Keratinocyte (primary cell): Measurements from ENCODE around the gene SPAG16. TPM values are rescaled to one million over a fixed set of nuclear protein-coding genes. Genes with fewer than 3 reads are reported as not detected.

Experiments used
- DNase-seq: peaks from one replicate; pipeline ENCODE4 v3.0.0-alpha.2; 2011; ENCODE audit warnings: low read depth, missing footprints, low spot score
- FAIRE-seq: peaks from 2 replicates; lab custom pipeline; 2011; peaks lifted over from hg19 to GRCh38; lab: Jason Lieb, UNC
- H2AFZ ChIP-seq: 2 replicates; pipeline ENCODE4 v1.6.0; 2012; ENCODE audit warnings: low read length, control low read depth, inconsistent platforms; ENCODE audit not compliant: control insufficient read depth
- H3K27ac ChIP-seq: 2 replicates; pipeline ENCODE4 v1.5.1; 2011; ENCODE audit warnings: low read length; ENCODE audit not compliant: control insufficient read depth, insufficient read depth
- H3K27me3 ChIP-seq: 3 replicates; pipeline ENCODE4 v1.6.0; 2011; ENCODE audit warnings: low read length; ENCODE audit not compliant: control insufficient read depth, insufficient read depth; ENCODE audit errors: extremely low read depth
- H3K36me3 ChIP-seq, 2 experiments: 2 replicates in 1 of 2; 3 replicates in 1 of 2; pipeline ENCODE4 v1.5.1; 2011; ENCODE audit warnings: low read length in 2 of 2, mild to moderate bottlenecking in 1 of 2; ENCODE audit not compliant: control insufficient read depth in 2 of 2, insufficient read depth in 2 of 2; ENCODE audit errors: extremely low read depth in 1 of 2
- H3K4me1 ChIP-seq: 3 replicates; pipeline ENCODE4 v1.5.1; 2011; ENCODE audit warnings: low read length; ENCODE audit not compliant: control insufficient read depth, insufficient read depth; ENCODE audit errors: extremely low read depth
- H3K4me2 ChIP-seq: 3 replicates; pipeline ENCODE4 v1.6.0; 2011; ENCODE audit warnings: low read depth, low read length; ENCODE audit not compliant: control insufficient read depth, insufficient read depth; ENCODE audit errors: extremely low read depth
- H3K4me3 ChIP-seq, 3 experiments: fragments of 200-600 bp in 1 of 3; sonication (generic) in 1 of 3; 2 replicates in 2 of 3; 3 replicates in 1 of 3; pipeline ENCODE4 v1.5.1; 2011 to 2016; ENCODE audit warnings: low read length in 3 of 3, mild to moderate bottlenecking in 3 of 3, control low read depth in 2 of 3, inconsistent platforms in 1 of 3, low read depth in 1 of 3, mixed read lengths in 1 of 3, mixed run types in 1 of 3, moderate library complexity in 1 of 3; ENCODE audit not compliant: control insufficient read depth in 2 of 3, insufficient read depth in 2 of 3; ENCODE audit errors: extremely low read depth in 1 of 3
- H3K79me2 ChIP-seq: 2 replicates; pipeline ENCODE4 v1.6.0; 2012; ENCODE audit warnings: low read length; ENCODE audit not compliant: control insufficient read depth, insufficient read depth
- H3K9ac ChIP-seq: 3 replicates; pipeline ENCODE4 v1.6.0; 2011; ENCODE audit warnings: low read length; ENCODE audit not compliant: control insufficient read depth, insufficient read depth; ENCODE audit errors: extremely low read depth
- H3K9me1 ChIP-seq: 3 replicates; pipeline ENCODE4 v1.6.0; 2011; ENCODE audit warnings: low read length; ENCODE audit not compliant: control insufficient read depth, insufficient read depth; ENCODE audit errors: extremely low read depth
- H3K9me3 ChIP-seq: 2 replicates; pipeline ENCODE4 v1.5.1; 2012; ENCODE audit warnings: low read depth, low read length; ENCODE audit not compliant: control insufficient read depth
- H4K20me1 ChIP-seq: 3 replicates; pipeline ENCODE4 v1.6.0; 2011; ENCODE audit warnings: low read length; ENCODE audit not compliant: control insufficient read depth, insufficient read depth; ENCODE audit errors: extremely low read depth
- EZH2 ChIP-seq: IDR thresholded peaks from one replicate; pipeline ENCODE4 v1.6.1; 2012; ENCODE audit warnings: inconsistent platforms, mild to moderate bottlenecking, low read length, moderate library complexity
- dilution Hi-C: fragments of 300-500 bp; cut with MboI; formaldehyde crosslinking; loops from one replicate; pipeline ENCODE4 v1.7.0; 2020; ENCODE audit warnings: low sequenced_read_pairs; ENCODE audit not compliant: extremely low pct_ligation_motif_present
- polyA plus RNA-seq, 5 experiments: library from polyadenylated mRNA; depleted of rRNA in 3 of 5; stranded (reverse) in 3 of 5; stranded (forward) in 1 of 5; unstranded in 1 of 5; fragments of >200 nt; gene quantifications; 1 replicate in 1 of 5; 2 replicates in 3 of 5; 3 replicates in 1 of 5; pipeline versions ENCODE4 v1.2.1 to v1.2.3, GENCODE V29; 2011 to 2012; ENCODE audit warnings: missing spikeins in 2 of 5, low read depth in 1 of 5, low replicate concordance in 1 of 5
- TF ChIP-seq, protein P1 (sequence below), 3 experiments: IDR thresholded peaks in 1 of 3; conservative IDR thresholded peaks in 1 of 3; optimal IDR thresholded peaks in 1 of 3; 2 replicates in 2 of 3; 3 replicates in 1 of 3; pipeline versions ENCODE3 to v1.5.1; 2011; ENCODE audit warnings: low read length in 3 of 3, mild to moderate bottlenecking in 3 of 3, moderate library complexity in 2 of 3, control low read depth in 1 of 3, inconsistent platforms in 1 of 3; ENCODE audit not compliant: insufficient read depth in 2 of 3; ENCODE audit errors: extremely low read depth in 1 of 3

SPAG16 gene
- polyA plus RNA-seq, 1 donor (not counting 4 experiments of a cell fraction or from before 2014, with no cell fraction given) = 19.6 TPM

DNA sequence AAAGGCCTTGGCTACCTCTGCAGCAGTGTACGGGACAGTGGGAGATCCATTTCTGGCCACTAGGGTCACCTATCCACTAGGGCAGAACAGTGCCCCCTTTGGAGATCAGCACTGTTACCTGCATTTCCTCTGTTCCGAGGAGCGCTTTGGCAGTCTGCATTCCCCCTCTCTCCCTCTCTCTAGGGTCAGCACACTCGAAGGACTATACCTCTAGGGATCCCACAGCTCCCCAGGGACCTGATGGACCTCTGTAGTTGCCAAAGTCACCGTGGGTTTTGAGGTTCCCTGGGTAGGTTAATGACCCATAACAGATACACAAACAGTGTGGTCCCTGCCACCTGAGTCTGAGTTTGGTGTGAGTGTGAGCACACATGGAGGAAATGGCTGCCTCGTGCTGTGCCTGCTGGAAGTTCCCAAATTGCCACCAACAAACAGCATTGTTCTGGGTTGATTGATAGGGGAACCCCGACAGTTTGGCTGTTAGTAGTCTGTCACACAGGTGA lies 1026.8 kb downstream of the SPAG16 start:
- no peaks in the 10 kb centered on the region for H3K36me3 ChIP-seq
- no peak for FAIRE-seq
- H3K79me2 ChIP-seq = no peaks in the 10 kb centered on the region
- H3K27me3 ChIP-seq = no peaks in the 10 kb centered on the region
- no peak overlapping the region for H3K4me3 ChIP-seq
- peaks cover 12% of the 10 kb centered on the region for H3K4me1 ChIP-seq
- no peak overlapping the region for H3K4me2 ChIP-seq
- dilution Hi-C loops = no loop called here
- H3K9me3 ChIP-seq = no peaks in the 10 kb centered on the region
- DNase-seq = no peak
- no peaks in the 10 kb centered on the region for H4K20me1 ChIP-seq
- H3K9me1 ChIP-seq = no peaks in the 10 kb centered on the region
- H3K9ac ChIP-seq = no peak overlapping the region
- no peak overlapping the region for H2AFZ ChIP-seq
- no peak for TF ChIP-seq EZH2
- TF ChIP-seq, protein P1, sequence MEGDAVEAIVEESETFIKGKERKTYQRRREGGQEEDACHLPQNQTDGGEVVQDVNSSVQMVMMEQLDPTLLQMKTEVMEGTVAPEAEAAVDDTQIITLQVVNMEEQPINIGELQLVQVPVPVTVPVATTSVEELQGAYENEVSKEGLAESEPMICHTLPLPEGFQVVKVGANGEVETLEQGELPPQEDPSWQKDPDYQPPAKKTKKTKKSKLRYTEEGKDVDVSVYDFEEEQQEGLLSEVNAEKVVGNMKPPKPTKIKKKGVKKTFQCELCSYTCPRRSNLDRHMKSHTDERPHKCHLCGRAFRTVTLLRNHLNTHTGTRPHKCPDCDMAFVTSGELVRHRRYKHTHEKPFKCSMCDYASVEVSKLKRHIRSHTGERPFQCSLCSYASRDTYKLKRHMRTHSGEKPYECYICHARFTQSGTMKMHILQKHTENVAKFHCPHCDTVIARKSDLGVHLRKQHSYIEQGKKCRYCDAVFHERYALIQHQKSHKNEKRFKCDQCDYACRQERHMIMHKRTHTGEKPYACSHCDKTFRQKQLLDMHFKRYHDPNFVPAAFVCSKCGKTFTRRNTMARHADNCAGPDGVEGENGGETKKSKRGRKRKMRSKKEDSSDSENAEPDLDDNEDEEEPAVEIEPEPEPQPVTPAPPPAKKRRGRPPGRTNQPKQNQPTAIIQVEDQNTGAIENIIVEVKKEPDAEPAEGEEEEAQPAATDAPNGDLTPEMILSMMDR (optimal IDR thresholded peaks at IDR 0.05 in 1 of 3, IDR thresholded peaks at IDR 0.05 in 1 of 3, conservative IDR thresholded peaks at IDR 0.05 in 1 of 3; ENCODE audit: extremely low read depth in 1 of 3, insufficient read depth in 2 of 3, low read length in 3 of 3) = peak; percentile 29 to 46 (median 30)
- H3K27ac ChIP-seq = no peak overlapping the region

DNA sequence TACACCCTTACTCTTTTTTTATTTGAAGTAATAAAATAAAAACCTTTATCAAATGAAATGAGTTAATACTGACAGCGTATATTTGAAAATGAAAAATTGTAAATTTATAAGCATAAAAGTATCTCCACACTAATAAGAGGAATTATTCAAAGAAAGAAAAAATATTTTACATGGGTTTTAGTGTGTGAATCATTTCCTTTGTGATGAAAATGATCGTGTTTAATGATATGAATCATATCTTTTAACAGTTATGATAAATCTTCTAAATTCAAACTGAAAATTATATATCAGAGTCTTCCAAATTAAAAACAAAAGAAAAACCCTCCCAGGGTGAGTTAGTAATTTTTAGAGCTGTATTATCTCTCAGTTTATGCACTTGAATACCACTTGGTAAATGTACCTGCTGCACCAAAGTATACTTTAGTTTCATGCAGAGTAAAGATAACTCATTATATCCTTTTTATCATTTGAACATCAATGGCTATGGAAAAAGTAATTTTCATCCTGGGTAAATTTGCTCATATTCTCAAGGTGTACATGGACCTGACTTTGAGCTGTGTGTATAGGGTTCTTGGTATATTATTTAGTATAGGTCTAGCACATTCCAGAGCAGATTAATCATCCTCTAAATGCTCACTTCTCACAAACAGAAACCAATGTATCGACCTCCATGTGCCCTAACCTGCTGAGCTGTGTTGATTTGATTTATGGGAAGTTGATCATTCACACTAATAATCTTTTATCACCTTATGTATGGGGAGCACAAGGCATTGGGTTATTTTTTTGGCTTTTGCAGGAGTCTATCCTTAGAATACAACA lies 1027.9 kb downstream of the SPAG16 start:
- H3K27me3 ChIP-seq = no peaks in the 10 kb centered on the region
- H4K20me1 ChIP-seq = no peaks in the 10 kb centered on the region
- H2AFZ ChIP-seq = no peak overlapping the region
- peak overlapping the region; percentile 38 for H3K27ac ChIP-seq
- H3K9me1 ChIP-seq = no peaks in the 10 kb centered on the region
- H3K9ac ChIP-seq = no peak overlapping the region
- TF ChIP-seq, protein P1 (optimal IDR thresholded peaks at IDR 0.05 in 1 of 3, IDR thresholded peaks at IDR 0.05 in 1 of 3, conservative IDR thresholded peaks at IDR 0.05 in 1 of 3; ENCODE audit: extremely low read depth in 1 of 3, insufficient read depth in 2 of 3, low read length in 3 of 3) = no peak
- no peaks in the 10 kb centered on the region for H3K79me2 ChIP-seq
- no peak for FAIRE-seq
- H3K4me3 ChIP-seq = peak overlapping the region in 1 of 3 experiments; percentile 57
- no peaks in the 10 kb centered on the region for H3K9me3 ChIP-seq
- peaks cover 12% of the 10 kb centered on the region for H3K4me1 ChIP-seq
- H3K36me3 ChIP-seq = no peaks in the 10 kb centered on the region
- peak overlapping the region; percentile 80 for H3K4me2 ChIP-seq
- dilution Hi-C loops = no loop called here
- peak; percentile 19 for DNase-seq
